GM18867 (cell line): ENCODE results near the gene PITPNB.

Source experiments
- ATAC-seq: cut with Tn5 transposase; IDR thresholded peaks from one replicate; pipeline ENCODE4 v1.9.1; 2021; ENCODE audit warnings: mild to moderate bottlenecking, moderate library complexity; ENCODE audit not compliant: unreplicated experiment

The PITPNB gene

DNA sequence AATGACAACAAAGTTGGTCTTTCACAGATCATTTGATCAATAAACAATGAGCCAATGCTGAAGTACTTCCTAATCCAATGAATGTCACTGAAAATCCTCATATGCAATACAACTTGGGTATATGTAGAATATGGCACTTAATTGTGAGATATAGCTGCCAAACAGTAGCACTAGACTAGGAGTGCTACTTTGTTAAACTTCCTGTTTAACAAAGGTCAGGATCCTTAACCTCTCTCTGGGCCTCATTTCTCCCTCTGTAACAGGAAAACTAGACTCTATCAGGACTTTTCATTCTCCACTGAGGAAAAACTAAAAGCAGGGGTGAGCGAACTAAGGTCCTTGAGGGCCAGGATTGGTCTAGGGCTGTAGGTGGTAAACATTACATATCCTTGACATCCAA, 56.1 kb downstream of the PITPNB start:
- ATAC-seq: no peak

DNA sequence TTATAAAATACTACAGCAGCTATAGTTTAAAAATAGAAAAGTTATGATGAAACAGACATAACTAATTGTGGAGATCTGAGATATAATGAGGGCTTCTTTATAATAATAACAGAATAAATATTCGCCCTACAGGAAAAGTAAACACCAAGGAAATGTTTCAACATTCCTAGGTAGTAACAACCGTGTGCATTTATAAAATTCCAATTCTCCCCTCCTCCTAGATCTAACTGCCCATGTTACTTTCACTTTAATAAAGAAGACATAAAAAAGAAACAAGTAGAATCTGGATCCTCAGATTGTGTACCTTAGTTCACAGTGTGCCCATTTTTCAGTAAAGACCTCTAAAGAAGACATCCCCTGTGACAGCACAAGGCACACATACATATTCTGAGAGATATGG, 59.7 kb downstream of the PITPNB start:
- ATAC-seq: no peak

DNA sequence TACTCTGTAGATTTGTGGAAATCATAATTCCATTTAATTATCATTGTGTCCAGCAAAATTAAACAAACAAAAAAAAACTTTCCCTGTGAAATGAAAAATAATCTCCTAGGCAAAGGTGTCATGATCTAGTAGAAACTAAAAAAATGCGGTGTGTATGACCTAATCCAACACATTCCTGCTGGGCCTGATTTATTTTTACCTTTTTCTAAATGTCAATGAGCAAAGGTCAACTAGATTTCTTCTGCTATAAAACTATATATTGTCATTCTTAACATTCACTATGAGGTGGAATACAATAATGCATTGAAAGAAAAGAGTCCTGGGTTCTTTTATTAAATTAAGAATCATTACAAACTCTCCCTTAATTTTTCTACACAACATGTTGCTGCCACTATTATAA, 60.4 kb downstream of the PITPNB start:
- ATAC-seq: no peak

DNA sequence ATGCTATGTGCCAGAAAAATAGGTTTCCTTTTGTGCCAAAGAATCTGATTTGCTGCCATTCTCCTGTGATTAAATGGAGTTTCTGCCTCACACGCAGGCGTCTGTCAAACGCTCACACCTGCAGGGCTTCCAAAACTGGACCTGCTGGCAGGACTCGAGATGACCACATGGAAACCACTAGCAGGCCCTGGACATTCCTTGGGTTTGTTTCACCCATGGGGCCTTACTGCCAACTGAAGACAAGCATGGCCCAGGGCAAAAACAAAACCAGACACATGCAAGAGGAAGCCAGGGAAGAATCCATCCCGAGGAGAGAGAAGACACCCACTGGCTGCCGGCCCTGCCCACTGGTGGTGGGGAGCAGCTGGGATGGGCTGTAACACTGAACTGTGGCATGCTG, 61.6 kb downstream of the PITPNB start:
- ATAC-seq: no peak

DNA sequence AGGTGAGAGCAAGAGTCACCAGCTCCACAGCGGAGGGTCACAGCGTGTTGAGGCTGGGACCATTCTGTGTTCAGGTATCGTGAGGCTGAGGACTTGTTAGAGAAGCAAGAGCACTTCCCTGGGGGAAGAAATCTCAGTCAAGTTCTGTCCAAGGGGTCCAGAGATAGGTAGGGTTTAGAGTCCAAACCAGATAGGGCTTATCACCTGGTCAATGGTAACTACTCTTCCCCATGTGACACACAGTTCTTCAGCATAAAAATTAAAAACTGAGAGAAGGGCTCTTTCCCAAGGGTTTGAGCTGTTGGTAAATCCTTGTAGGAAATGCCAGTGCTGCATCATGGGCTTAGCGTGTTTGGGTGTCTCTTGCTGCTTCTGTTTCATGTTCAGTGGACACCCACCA, 62.7 kb downstream of the PITPNB start:
- no peak for ATAC-seq

DNA sequence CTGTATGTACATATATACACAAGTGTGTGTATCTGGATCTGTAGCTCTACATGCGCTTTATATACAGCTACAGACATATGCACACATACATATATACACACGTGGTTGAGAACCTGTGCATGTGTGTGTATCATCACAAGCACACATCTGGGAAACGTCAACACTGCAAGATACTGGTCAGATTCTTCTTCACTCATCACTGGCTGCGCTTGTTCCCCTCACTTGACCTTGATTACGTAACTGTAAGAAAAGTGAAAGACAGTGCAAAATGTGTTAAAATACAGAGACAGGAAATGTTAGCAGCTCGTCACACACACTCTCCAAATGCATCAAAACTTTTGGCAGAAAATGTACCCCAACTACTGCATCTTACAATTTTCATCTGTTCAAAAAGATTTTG, 65.6 kb downstream of the PITPNB start:
- no peak for ATAC-seq

- no peak for ATAC-seq
These were observed 66.9 kb downstream of the PITPNB start for GRCh38 chr22:27851974-27852746.

- ATAC-seq: no peak
These were observed 69.0 kb downstream of the PITPNB start for GRCh38 chr22:27850000-27850521.

DNA sequence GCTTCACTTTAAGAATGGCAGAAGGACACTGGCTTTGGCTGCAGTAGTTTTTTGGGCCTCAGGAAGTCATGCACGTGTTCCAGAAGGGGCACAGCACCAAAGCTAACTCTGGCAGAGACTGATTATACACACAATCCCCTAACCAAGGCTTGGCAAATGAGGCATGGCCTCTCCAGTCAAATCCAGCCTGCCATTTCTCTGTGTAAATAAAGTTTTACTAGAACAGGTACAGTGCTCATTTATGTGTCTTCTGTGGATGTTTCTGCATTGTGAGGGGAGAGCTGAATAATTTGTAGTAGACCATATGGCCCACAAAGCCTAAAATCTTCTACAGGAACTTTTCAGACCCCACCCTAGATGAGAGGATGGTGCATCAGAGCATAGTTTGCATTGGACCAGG, 71.1 kb downstream of the PITPNB start:
- no peak for ATAC-seq

GRCh38 chr22:27846910-27847309, 72.1 kb downstream of the PITPNB start:
- ATAC-seq: no peak

GRCh38 chr22:27846248-27846757, 72.8 kb downstream of the PITPNB start:
- no peak for ATAC-seq

GRCh38 chr22:27845644-27846043, 73.4 kb downstream of the PITPNB start:
- no peak for ATAC-seq

DNA sequence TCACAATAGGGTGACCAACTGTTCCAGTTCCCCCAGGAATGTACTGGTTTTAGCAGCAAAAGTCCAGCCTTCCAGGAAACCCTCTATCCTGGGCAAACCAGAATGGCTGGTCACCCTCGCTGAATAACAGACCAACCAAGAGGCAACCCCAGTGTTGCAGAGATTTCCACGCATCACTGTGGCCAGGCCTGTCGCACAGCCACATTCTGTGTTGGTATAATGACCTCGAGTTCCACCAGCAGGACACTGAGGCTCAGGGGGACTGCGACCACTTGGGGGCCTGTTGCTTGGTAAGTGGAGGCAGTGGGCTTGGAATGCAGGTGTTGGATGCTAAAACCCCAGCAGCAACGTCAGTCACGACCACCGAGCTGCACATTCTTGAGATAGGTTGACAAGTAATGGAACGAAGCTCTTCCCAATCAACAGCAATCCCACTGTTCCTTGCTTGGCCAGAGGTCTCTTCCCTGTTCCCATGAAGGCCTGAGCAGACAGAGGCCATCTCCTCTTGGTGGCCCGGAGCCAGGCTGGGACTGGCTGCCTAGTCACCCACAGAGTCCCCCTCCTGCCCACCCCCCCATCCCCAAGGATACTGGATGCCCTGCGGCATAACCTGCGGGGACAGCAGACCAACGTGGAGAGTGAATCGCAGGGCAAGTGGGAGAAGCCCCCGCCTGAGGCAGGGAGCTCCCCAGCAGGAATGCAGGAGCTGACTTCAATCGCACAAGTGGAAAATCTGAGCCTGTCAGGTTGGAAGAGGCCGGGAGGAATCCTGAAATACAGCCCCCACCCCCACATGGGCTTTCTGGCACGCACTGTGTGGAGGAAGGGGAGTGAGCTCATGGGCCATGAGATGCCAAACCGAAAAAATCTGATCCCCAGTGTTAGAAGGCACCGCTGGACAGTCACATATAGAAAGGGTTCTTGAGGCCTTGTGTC, 74.1 kb downstream of the PITPNB start:
- ATAC-seq: no peak

- no peak for ATAC-seq
These were observed 74.8 kb downstream of the PITPNB start for GRCh38 chr22:27844256-27844655.

- ATAC-seq: no peak
These were observed 75.6 kb downstream of the PITPNB start for GRCh38 chr22:27843441-27843840.

- no peak for ATAC-seq
These were observed 76.2 kb downstream of the PITPNB start for GRCh38 chr22:27842669-27843431.

GRCh38 chr22:27842201-27842600, 76.9 kb downstream of the PITPNB start:
- ATAC-seq: no peak

DNA sequence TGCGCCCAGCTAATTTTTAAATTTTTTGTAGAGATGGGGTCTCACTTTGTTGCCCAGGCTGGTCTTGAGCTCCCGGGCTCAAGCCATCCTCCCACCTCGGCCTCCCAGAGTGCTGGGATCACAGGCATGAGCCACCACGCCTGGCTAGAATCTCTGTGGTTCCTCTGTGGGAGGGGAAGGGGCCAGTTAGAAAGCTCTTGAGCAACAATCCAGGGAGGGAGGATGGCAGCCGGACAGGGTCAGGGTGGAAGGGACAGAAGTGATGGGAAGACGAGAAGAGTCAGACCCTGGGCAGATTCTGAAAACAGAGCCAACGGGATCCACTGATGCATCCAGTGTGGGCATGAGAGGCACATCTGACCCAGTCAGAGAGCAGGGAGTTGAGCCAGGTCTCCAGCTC, 78.6 kb downstream of the PITPNB start:
- no peak for ATAC-seq

GRCh38 chr22:27839057-27839660, 79.9 kb downstream of the PITPNB start:
- no peak for ATAC-seq

- ATAC-seq: no peak
These were observed 82.9 kb downstream of the PITPNB start for GRCh38 chr22:27836181-27836580.
